Neutrophil (primary cell): ENCODE results near the gene KIF7.

Experiments
- H3K27ac ChIP-seq: fragments of 200-600 bp; sonication (generic); 2 replicates; pipeline ENCODE4 v1.5.1; 2016; ENCODE audit warnings: mild to moderate bottlenecking, moderate library complexity
- H3K27me3 ChIP-seq: fragments of 200-600 bp; sonication (generic); 2 replicates; pipeline ENCODE4 v1.6.0; 2016; ENCODE audit warnings: mild to moderate bottlenecking
- H3K36me3 ChIP-seq: fragments of 200-600 bp; sonication (generic); 2 replicates; pipeline ENCODE4 v1.5.1; 2017
- H3K4me1 ChIP-seq, 2 experiments: fragments of 200-600 bp in 1 of 2; sonication (generic) in 1 of 2; 1 replicate in 1 of 2; 2 replicates in 1 of 2; pipeline versions ENCODE4 v1.5.1 to v1.6.1; 2013 to 2016; ENCODE audit warnings: low read depth in 1 of 2, low read length in 1 of 2, mild to moderate bottlenecking in 1 of 2, moderate library complexity in 1 of 2; ENCODE audit not compliant: control insufficient read depth in 1 of 2, insufficient read depth in 1 of 2
- H3K4me3 ChIP-seq, 2 experiments: fragments of 200-600 bp in 1 of 2; sonication (generic) in 1 of 2; 1 replicate in 1 of 2; 2 replicates in 1 of 2; pipeline ENCODE4 v1.5.1; 2013 to 2016; ENCODE audit warnings: low read depth in 1 of 2, low read length in 1 of 2, mild to moderate bottlenecking in 1 of 2, moderate library complexity in 1 of 2
- H3K9me3 ChIP-seq: fragments of 200-600 bp; sonication (generic); 2 replicates; pipeline ENCODE4 v1.5.1; 2016
- CTCF ChIP-seq: fragments of 200-600 bp; sonication (generic); IDR thresholded peaks from 2 replicates; pipeline ENCODE4 v1.5.1; 2016; ENCODE audit warnings: antibody characterized with exemption

KIF7 gene

GRCh38 chr15:89652666-89653065 is 2.6 kb downstream of the KIF7 start:
- no peak overlapping the region for H3K27ac ChIP-seq
- H3K4me1 ChIP-seq = peaks cover 0 to 14% of the 10 kb centered on the region in 2 experiments
- peaks cover 62% of the 10 kb centered on the region for H3K27me3 ChIP-seq
- H3K36me3 ChIP-seq = no peaks in the 10 kb centered on the region
- no peak for TF ChIP-seq CTCF
- no peak overlapping the region for H3K4me3 ChIP-seq
- no peaks in the 10 kb centered on the region for H3K9me3 ChIP-seq

- Histone ChIP-seq H3K36me3 (no peaks in the 10 kb centered on the region), H3K27ac (no peak overlapping the region), H3K9me3 (no peaks in the 10 kb centered on the region), H3K4me3 (no peak overlapping the region), H3K4me1 (peaks cover 0 to 14% of the 10 kb centered on the region in 2 experiments), H3K27me3 (peaks cover 57% of the 10 kb centered on the region)
- TF ChIP-seq CTCF = no peak
Observed at GRCh38 chr15:89652131-89652530, 3.1 kb downstream of the KIF7 start.

- Histone ChIP-seq H3K27ac (no peak overlapping the region), H3K9me3 (no peaks in the 10 kb centered on the region), H3K27me3 (peaks cover 33% of the 10 kb centered on the region), H3K4me1 (peaks cover 0 to 3% of the 10 kb centered on the region in 2 experiments), H3K4me3 (no peak overlapping the region), H3K36me3 (no peaks in the 10 kb centered on the region)
- TF ChIP-seq CTCF = no peak
Observed at GRCh38 chr15:89649716-89650115, 5.6 kb downstream of the KIF7 start.

- H3K36me3 ChIP-seq = no peaks in the 10 kb centered on the region
- no peak overlapping the region for H3K27ac ChIP-seq
- H3K9me3 ChIP-seq = no peaks in the 10 kb centered on the region
- peaks cover 27% of the 10 kb centered on the region for H3K27me3 ChIP-seq
- H3K4me3 ChIP-seq = no peak overlapping the region
- H3K4me1 ChIP-seq = no peaks in the 10 kb centered on the region
- TF ChIP-seq CTCF = no peak
Observed at GRCh38 chr15:89649013-89649625, 6.1 kb downstream of the KIF7 start.

- no peaks in the 10 kb centered on the region for H3K36me3 ChIP-seq
- H3K4me3 ChIP-seq = no peak overlapping the region
- peaks cover 19% of the 10 kb centered on the region for H3K27me3 ChIP-seq
- no peak overlapping the region for H3K27ac ChIP-seq
- H3K9me3 ChIP-seq = no peaks in the 10 kb centered on the region
- H3K4me1 ChIP-seq = no peaks in the 10 kb centered on the region
- no peak for TF ChIP-seq CTCF
Observed at GRCh38 chr15:89648106-89649012, 6.9 kb downstream of the KIF7 start.
